IMR-90 (cell line): Measurements from ENCODE around the gene STARD8. TPM values are rescaled to one million over a fixed set of nuclear protein-coding genes. Genes with fewer than 3 reads are reported as not detected.

ENCODE experiments used
- ATAC-seq: fragments of 200-7000 bp; cut with Tn5 transposase; 2 replicates; pipeline ENCODE4 v1.9.1; 2020; ENCODE audit warnings: low read depth, mild to moderate bottlenecking, moderate library complexity
- BruUV-seq: library from RNA; stranded (reverse); fragments of 400-500 nt; replicated peaks from 2 replicates; lab custom pipeline; 2021; lab: Mats Ljungman, UMichigan
- CTCF ChIA-PET: fragments of 300-600 bp; formaldehyde crosslinking; extraction: SDS; loops from one replicate; lab custom pipeline; 2021; ENCODE audit warnings: antibody characterized with exemption; lab: Yijun Ruan, JAX
- POLR2A ChIA-PET: fragments of 300-600 bp; sonication (Branson Sonifier 250); formaldehyde crosslinking; loops from one replicate; lab custom pipeline; 2022; ENCODE audit warnings: antibody characterized with exemption; ENCODE audit not compliant: unreplicated experiment; lab: Charles Lee
- DNase-seq: peaks from one replicate; pipeline ENCODE4 v3.0.0; 2013
- H2AFZ ChIP-seq: replicated peaks from 2 replicates; pipeline ENCODE3; 2013; ENCODE audit warnings: low read length, mild to moderate bottlenecking; ENCODE audit not compliant: poor library complexity
- H2AK5ac ChIP-seq: 2 replicates; pipeline ENCODE4 v1.6.1; 2013; ENCODE audit warnings: low read depth, low read length, inconsistent platforms
- H2AK9ac ChIP-seq: replicated peaks from 2 replicates; pipeline ENCODE3; 2013; ENCODE audit warnings: mild to moderate bottlenecking, low read depth, low read length, moderate library complexity; ENCODE audit not compliant: poor library complexity
- H2BK120ac ChIP-seq: 2 replicates; pipeline ENCODE4 v1.6.1; 2013; ENCODE audit warnings: low read depth, low read length, inconsistent platforms
- H2BK15ac ChIP-seq: 3 replicates; pipeline ENCODE4 v1.6.1; 2013; ENCODE audit warnings: low read depth, low read length, inconsistent platforms
- H2BK20ac ChIP-seq: 2 replicates; pipeline ENCODE4 v1.6.1; 2013; ENCODE audit warnings: low read depth, mild to moderate bottlenecking, inconsistent platforms, low read length, moderate library complexity
- H2BK5ac ChIP-seq: 2 replicates; pipeline ENCODE4 v1.6.1; 2013; ENCODE audit warnings: mild to moderate bottlenecking, low read depth, low read length, inconsistent platforms; ENCODE audit not compliant: poor library complexity, severe bottlenecking
- H3K14ac ChIP-seq: replicated peaks from 2 replicates; pipeline ENCODE4 v1.6.1; 2013; ENCODE audit warnings: low read depth, low read length, inconsistent platforms
- H3K18ac ChIP-seq: 2 replicates; pipeline ENCODE4 v1.6.1; 2013; ENCODE audit warnings: low read depth, low read length, control low read depth
- H3K23ac ChIP-seq: 2 replicates; pipeline ENCODE4 v1.6.1; 2013; ENCODE audit warnings: low read depth, low read length, inconsistent platforms
- H3K27ac ChIP-seq: 2 replicates; pipeline ENCODE4 v1.5.1; 2013; ENCODE audit warnings: mild to moderate bottlenecking, control low read depth, low read length; ENCODE audit not compliant: insufficient read depth
- H3K27me3 ChIP-seq: 2 replicates; pipeline ENCODE4 v1.6.1; 2013; ENCODE audit warnings: low read length; ENCODE audit not compliant: control insufficient read depth, insufficient read depth
- H3K36me3 ChIP-seq: 2 replicates; pipeline ENCODE4 v1.6.1; 2013; ENCODE audit warnings: low read length, mixed read lengths; ENCODE audit not compliant: control insufficient read depth, insufficient read depth
- H3K4ac ChIP-seq: 2 replicates; pipeline ENCODE4 v1.6.1; 2013; ENCODE audit warnings: low read depth, low read length, inconsistent platforms
- H3K4me1 ChIP-seq: 2 replicates; pipeline ENCODE4 v1.6.1; 2013; ENCODE audit warnings: low read length, mixed read lengths; ENCODE audit not compliant: control insufficient read depth, insufficient read depth
- H3K4me2 ChIP-seq: 2 replicates; pipeline ENCODE4 v1.6.1; 2013; ENCODE audit warnings: low read depth, mild to moderate bottlenecking, control low read depth, low read length, moderate library complexity
- H3K4me3 ChIP-seq: 2 replicates; pipeline ENCODE4 v1.5.1; 2013; ENCODE audit warnings: low read depth, mild to moderate bottlenecking, control low read depth, low read length, moderate library complexity; ENCODE audit not compliant: insufficient read depth
- H3K56ac ChIP-seq: 2 replicates; pipeline ENCODE4 v1.6.1; 2013; ENCODE audit warnings: low read length, inconsistent platforms; ENCODE audit not compliant: insufficient read depth; ENCODE audit errors: extremely low read depth
- H3K79me1 ChIP-seq, 2 experiments: 2 replicates each; pipeline ENCODE4 v1.6.1; 2013; ENCODE audit warnings: low read length in 2 of 2, inconsistent platforms in 1 of 2, low read depth in 1 of 2
- H3K9ac ChIP-seq: 2 replicates; pipeline ENCODE4 v1.6.1; 2013; ENCODE audit warnings: low read depth, low read length, control low read depth
- H3K9me1 ChIP-seq: 2 replicates; pipeline ENCODE4 v1.6.1; 2013; ENCODE audit warnings: low read length, inconsistent platforms; ENCODE audit not compliant: insufficient read depth
- H3K9me3 ChIP-seq: 2 replicates; pipeline ENCODE4 v1.6.1; 2013; ENCODE audit warnings: low read length; ENCODE audit not compliant: control insufficient read depth, insufficient read depth
- H4K20me1 ChIP-seq: 2 replicates; pipeline ENCODE4 v1.6.1; 2013; ENCODE audit warnings: low read length, inconsistent platforms; ENCODE audit not compliant: insufficient read depth
- H4K5ac ChIP-seq: 2 replicates; pipeline ENCODE4 v1.6.1; 2013; ENCODE audit warnings: mild to moderate bottlenecking, low read depth, low read length, control low read depth
- H4K8ac ChIP-seq, 2 experiments: 2 replicates each; pipeline ENCODE4 v1.6.1; 2013; ENCODE audit warnings: low read depth in 2 of 2, low read length in 2 of 2, control low read depth in 1 of 2, inconsistent platforms in 1 of 2
- H4K91ac ChIP-seq: 2 replicates; pipeline ENCODE4 v1.6.1; 2013; ENCODE audit warnings: low read depth, low read length, inconsistent platforms; ENCODE audit not compliant: insufficient read depth
- CHD1 ChIP-seq: IDR thresholded peaks from 2 replicates; pipeline ENCODE4 v1.6.1; 2012; ENCODE audit warnings: low read depth, low read length, improper control_type of control experiment
- CTCF ChIP-seq: conservative IDR thresholded peaks from 2 replicates; pipeline ENCODE4 v1.5.1; 2012; ENCODE audit warnings: mild to moderate bottlenecking, low read depth, low read length, improper control_type of control experiment
- FOS ChIP-seq: fragments of 150-350 bp; IDR thresholded peaks from 2 replicates; pipeline ENCODE4 v1.6.1; 2016; ENCODE audit warnings: low read depth, low read length
- MAFK ChIP-seq: IDR thresholded peaks from 2 replicates; pipeline ENCODE4 v1.6.1; 2012; ENCODE audit warnings: low read depth, low read length, improper control_type of control experiment
- MAZ ChIP-seq: IDR thresholded peaks from 2 replicates; pipeline ENCODE4 v1.6.1; 2012; ENCODE audit warnings: low read depth, mild to moderate bottlenecking, low read length, improper control_type of control experiment, moderate library complexity, borderline replicate concordance
- MXI1 ChIP-seq: IDR thresholded peaks from 2 replicates; pipeline ENCODE4 v1.6.1; 2012; ENCODE audit warnings: low read depth, mild to moderate bottlenecking, low read length, moderate library complexity, borderline replicate concordance
- POLR2A ChIP-seq: IDR thresholded peaks from 2 replicates; pipeline ENCODE4 v1.6.1; 2012; ENCODE audit warnings: mild to moderate bottlenecking, low read depth, low read length
- RCOR1 ChIP-seq: IDR thresholded peaks from 2 replicates; pipeline ENCODE4 v1.6.1; 2012; ENCODE audit warnings: mild to moderate bottlenecking, low read length, improper control_type of control experiment; ENCODE audit not compliant: insufficient replicate concordance
- RFX5 ChIP-seq: IDR thresholded peaks from 2 replicates; pipeline ENCODE4 v1.8.0; 2012; ENCODE audit warnings: low read depth, mild to moderate bottlenecking, low read length, moderate library complexity
- SMC3 ChIP-seq: fragments of 150-350 bp; IDR thresholded peaks from 2 replicates; pipeline ENCODE4 v1.6.1; 2016; ENCODE audit warnings: low read depth, mild to moderate bottlenecking, antibody characterized with exemption, low read length, moderate library complexity
- WGBS, 2 experiments: methylation state at CpG; one replicate each; pipeline versions ENCODE4 v1.1.5 to v1.1.7; 2013; ENCODE audit warnings: missing lambda C conversion rate in 2 of 2; ENCODE audit not compliant: insufficient read length in 1 of 2; ENCODE audit errors: extremely low coverage in 2 of 2; 5-methylcytosine and 5-hydroxymethylcytosine counted together
- dilution Hi-C: fragments of 300-500 bp; cut with HindIII; formaldehyde crosslinking; loops from one replicate; pipeline ENCODE4 v1.14.3; 2018; ENCODE audit warnings: low sequenced_read_pairs; ENCODE audit not compliant: unreplicated experiment
- in situ Hi-C: fragments of 300-500 bp; cut with MboI; formaldehyde crosslinking; loops from 3 replicates; pipeline ENCODE4 v1.14.3; 2019; ENCODE audit warnings: low sequenced_read_pairs, inconsistent platforms, mixed read lengths
- intact Hi-C: fragments of 100-400 bp; cut with micrococcal nuclease; formaldehyde crosslinking; loops from 2 replicates; pipeline ENCODE4 v1.10.0; 2022
- polyA plus RNA-seq, 3 experiments: library from polyadenylated mRNA; depleted of rRNA; stranded (reverse); fragments of >200 nt; gene quantifications; 2 replicates each; pipeline ENCODE4 v1.2.3, GENCODE V29; 2012; ENCODE audit warnings: low replicate concordance in 1 of 3
- total RNA-seq: library from RNA; depleted of rRNA; stranded (reverse); fragments of >200 nt; gene quantifications from 2 replicates; pipeline ENCODE4 v1.2.3, GENCODE V29; 2012
- TF ChIP-seq, protein P1 (sequence below): fragments of 150-350 bp; IDR thresholded peaks from 2 replicates; pipeline ENCODE4 v1.6.1; 2017; ENCODE audit warnings: mild to moderate bottlenecking, antibody characterized with exemption, low read length, low read depth

The STARD8 gene
- total and polyA plus RNA-seq, 2 of the 4 experiments (the other 2 are of a cell fraction), result 1.6 to 2.3 TPM

DNA sequence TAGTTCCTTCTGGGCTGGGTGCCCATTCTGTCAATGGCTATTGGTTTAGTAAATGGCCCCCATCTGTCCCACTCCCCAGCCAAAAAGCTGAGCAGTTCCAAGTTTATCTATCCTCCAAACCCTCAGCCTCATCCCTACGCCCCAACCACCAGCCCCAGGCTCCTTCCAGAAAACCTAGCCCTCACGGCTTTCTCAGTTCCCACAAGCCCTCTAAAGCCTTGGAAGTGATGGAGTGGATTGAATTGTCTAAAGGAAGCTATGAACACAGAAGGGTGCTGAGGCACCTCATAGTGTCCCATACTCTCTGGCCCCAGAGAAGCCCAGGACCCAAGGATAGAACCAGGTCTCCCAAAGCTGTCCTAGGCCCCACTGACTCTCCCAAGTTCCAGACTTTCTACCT is 105.8 kb downstream of the STARD8 start:
- Histone ChIP-seq H3K4me3 (no peak overlapping the region), H4K20me1 (no peaks in the 10 kb centered on the region), H3K9me1 (no peaks in the 10 kb centered on the region), H3K14ac (no peak overlapping the region), H3K56ac (no peak overlapping the region), H3K9ac (no peak overlapping the region), H4K8ac (no peak overlapping the region), H4K5ac (no peak overlapping the region), H3K18ac (no peak overlapping the region), H2AK5ac (no peak overlapping the region), H2BK120ac (no peak overlapping the region), H3K36me3 (no peaks in the 10 kb centered on the region), H2BK15ac (no peak overlapping the region), H3K79me1 (no peaks in the 10 kb centered on the region), H3K27me3 (peaks cover 38% of the 10 kb centered on the region), H2BK5ac (no peak overlapping the region), H3K4me2 (no peak overlapping the region), H3K27ac (no peak overlapping the region), H2BK20ac (no peak overlapping the region), H3K4ac (no peak overlapping the region), H4K91ac (no peak overlapping the region), H2AK9ac (no peak overlapping the region), H3K9me3 (peaks cover 4% of the 10 kb centered on the region), H3K23ac (no peak overlapping the region), H2AFZ (no peak overlapping the region), H3K4me1 (no peaks in the 10 kb centered on the region)
- no TSS peak for BruUV-seq
- intact Hi-C loops (no loop called here), dilution Hi-C loops (no loop called here), in situ Hi-C loops (no loop called here)
- no peak for ATAC-seq
- ChIA-PET CTCF (no interaction called here), POLR2A (no interaction called here)
- DNase-seq, result no peak
- TF ChIP-seq RCOR1, result no peak
- TF ChIP-seq FOS, result no peak
- TF ChIP-seq SMC3, result no peak
- TF ChIP-seq MAFK, result no peak
- no peak for TF ChIP-seq MXI1
- no peak for TF ChIP-seq CHD1
- TF ChIP-seq RFX5, result no peak
- TF ChIP-seq CTCF, result no peak
- TF ChIP-seq, protein P1, sequence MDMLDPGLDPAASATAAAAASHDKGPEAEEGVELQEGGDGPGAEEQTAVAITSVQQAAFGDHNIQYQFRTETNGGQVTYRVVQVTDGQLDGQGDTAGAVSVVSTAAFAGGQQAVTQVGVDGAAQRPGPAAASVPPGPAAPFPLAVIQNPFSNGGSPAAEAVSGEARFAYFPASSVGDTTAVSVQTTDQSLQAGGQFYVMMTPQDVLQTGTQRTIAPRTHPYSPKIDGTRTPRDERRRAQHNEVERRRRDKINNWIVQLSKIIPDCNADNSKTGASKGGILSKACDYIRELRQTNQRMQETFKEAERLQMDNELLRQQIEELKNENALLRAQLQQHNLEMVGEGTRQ, result no peak
- no peak for TF ChIP-seq POLR2A
- TF ChIP-seq MAZ, result no peak
- WGBS, 2 experiments, result no CpG with 5 or more reads among the region's 2 CpGs
